ENCODE results near the gene MT1G. TPM values are rescaled to one million over a fixed set of nuclear protein-coding genes. Genes with fewer than 3 reads are reported as not detected.

Gene MT1G
- total RNA-seq, 4 donors from 2014 or later: 410 to 930 (median 704) TPM

GRCh38 chr16:56632156-56632847 lies 35.6 kb downstream of the MT1G start, which contains the start of gene MT1M:
Gene MT1M, plus strand, starts transcription at chr16:56632659. Its CDS starts 73 bp downstream, at chr16:56632732.
- peaks cover 4% of the 10 kb centered on the region for H3K27me3 ChIP-seq
- intact Hi-C loops (cut with DNase I): no loop called here
- WGBS, 2 donors: 0 to 4% methylated on average over 7 to 22 of the region's 61 CpGs
- no peaks in the 10 kb centered on the region for H3K36me3 ChIP-seq
- H3K4me3 ChIP-seq (replicated peaks in 1 of 3): peak within 1 kb of the TSS; percentile 14 to 41 (median 21)
- peaks cover 0 to 10% of the 10 kb centered on the region in 2 donors for H3K4me1 ChIP-seq
- H3K9me3 ChIP-seq: no peaks in the 10 kb centered on the region
- H3K27ac ChIP-seq: peak within 1 kb of the TSS; percentile 22 to 73 (median 58)
- DNase-seq: peak; percentile 72 to 74
- TF ChIP-seq CTCF (IDR thresholded peaks at IDR 0.05) (no peak), POLR2A (IDR thresholded peaks at IDR 0.05) (peak in 1 of 2 donors; percentile 76)

- no peaks in the 10 kb centered on the region for H3K36me3 ChIP-seq
- no peaks in the 10 kb centered on the region for H3K9me3 ChIP-seq
- H3K4me1 ChIP-seq: peaks cover 0 to 10% of the 10 kb centered on the region in 2 donors
- H3K27me3 ChIP-seq: peaks cover 4% of the 10 kb centered on the region
- H3K4me3 ChIP-seq (replicated peaks in 1 of 3): peak overlapping the region; percentile 14 to 41 (median 21)
- peak overlapping the region; percentile 22 to 73 (median 58) for H3K27ac ChIP-seq
- 26 to 32% methylated on average over 12 to 14 of the region's 14 CpGs for WGBS, 2 donors
- no peak for DNase-seq
- intact Hi-C loops (cut with DNase I): no loop called here
- TF ChIP-seq CTCF (IDR thresholded peaks at IDR 0.05): no peak
- TF ChIP-seq POLR2A (IDR thresholded peaks at IDR 0.05): no peak
These were observed 36.1 kb downstream of the MT1G start for GRCh38 chr16:56631832-56632155.

- DNase-seq: no peak
- intact Hi-C loops (cut with DNase I): no loop called here
- peak overlapping the region in 1 of 3 donors; percentile 73 for H3K27ac ChIP-seq
- no peaks in the 10 kb centered on the region for H3K9me3 ChIP-seq
- H3K27me3 ChIP-seq: peaks cover 4% of the 10 kb centered on the region
- TF ChIP-seq CTCF (IDR thresholded peaks at IDR 0.05): no peak
- no peak for TF ChIP-seq POLR2A (IDR thresholded peaks at IDR 0.05)
- H3K4me3 ChIP-seq (replicated peaks in 1 of 3): no peak overlapping the region
- peaks cover 0 to 10% of the 10 kb centered on the region in 2 donors for H3K4me1 ChIP-seq
- 89 to 93% methylated on average over 10 of the region's 10 CpGs for WGBS, 2 donors
- no peaks in the 10 kb centered on the region for H3K36me3 ChIP-seq
These were observed 36.7 kb downstream of the MT1G start for GRCh38 chr16:56631197-56631596.

GRCh38 chr16:56630134-56630533 lies 37.7 kb downstream of the MT1G start:
- no peak overlapping the region for H3K4me3 ChIP-seq (replicated peaks in 1 of 3)
- TF ChIP-seq CTCF (IDR thresholded peaks at IDR 0.05) (no peak), POLR2A (IDR thresholded peaks at IDR 0.05) (no peak)
- no peaks in the 10 kb centered on the region for H3K36me3 ChIP-seq
- H3K27ac ChIP-seq: no peak overlapping the region
- DNase-seq: no peak
- 82 to 93% methylated on average over 3 of the region's 3 CpGs for WGBS, 2 donors
- intact Hi-C loops (cut with DNase I): no loop called here
- H3K9me3 ChIP-seq: no peaks in the 10 kb centered on the region
- H3K4me1 ChIP-seq: peaks cover 0 to 10% of the 10 kb centered on the region in 2 donors
- H3K27me3 ChIP-seq: peaks cover 1% of the 10 kb centered on the region

GRCh38 chr16:56629531-56629930 lies 38.3 kb downstream of the MT1G start:
- peaks cover 0 to 10% of the 10 kb centered on the region in 2 donors for H3K4me1 ChIP-seq
- no peak for DNase-seq
- H3K27me3 ChIP-seq: no peaks in the 10 kb centered on the region
- H3K36me3 ChIP-seq: no peaks in the 10 kb centered on the region
- intact Hi-C loops (cut with DNase I): no loop called here
- no peak overlapping the region for H3K4me3 ChIP-seq (replicated peaks in 1 of 3)
- peak overlapping the region in 1 of 3 donors; percentile 95 for H3K27ac ChIP-seq
- TF ChIP-seq POLR2A (IDR thresholded peaks at IDR 0.05): no peak
- TF ChIP-seq CTCF (IDR thresholded peaks at IDR 0.05): no peak
- 91 to 95% methylated on average over 3 of the region's 3 CpGs for WGBS, 2 donors
- no peaks in the 10 kb centered on the region for H3K9me3 ChIP-seq

All from thyroid gland (tissue), 4 donors.